PFSK-1 (cell line): ENCODE measurements around the gene LRRC4B.

Experiments
- REST ChIP-seq, 2 experiments: IDR thresholded peaks; 2 replicates each; pipeline versions ENCODE4 v1.6.1 to v1.8.0; 2011 to 2012; ENCODE audit warnings: low read depth in 2 of 2, low read length in 2 of 2, control low read depth in 1 of 2, inconsistent platforms in 1 of 2, mild to moderate bottlenecking in 1 of 2, moderate library complexity in 1 of 2; ENCODE audit not compliant: insufficient read depth in 1 of 2
- TAF1 ChIP-seq: IDR thresholded peaks from 2 replicates; pipeline ENCODE4 v1.6.1; 2012; ENCODE audit warnings: low read length, control low read depth, borderline replicate concordance; ENCODE audit not compliant: insufficient read depth

DNA sequence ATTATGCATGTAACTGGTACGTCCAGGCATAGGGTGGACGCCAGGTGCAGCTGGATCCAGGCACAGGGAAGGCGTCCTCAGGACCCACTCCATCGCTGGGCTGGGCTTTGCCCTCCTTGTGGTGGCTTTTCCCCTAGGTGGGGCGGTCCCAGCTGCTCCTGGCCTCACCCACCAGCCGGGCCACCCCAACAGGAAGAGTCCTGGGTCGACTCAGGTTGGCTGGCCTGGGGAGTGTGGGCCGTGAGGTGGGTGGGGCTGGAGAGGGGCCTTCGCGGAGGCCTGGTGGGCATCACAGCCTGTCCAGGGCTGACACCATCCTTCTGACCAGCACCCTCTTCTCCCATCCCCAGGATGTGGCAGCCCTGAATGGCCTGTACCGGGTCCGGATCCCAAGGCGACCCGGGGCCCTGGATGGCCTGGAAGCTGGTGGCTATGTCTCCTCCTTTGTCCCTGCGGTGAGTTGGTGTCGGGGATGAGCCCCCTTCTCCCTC is 88.4 kb downstream of the LRRC4B start:
- TF ChIP-seq REST (IDR thresholded peaks at IDR 0.05; ENCODE audit: insufficient read depth in 1 of 2, low read depth in 2 of 2, low read length in 2 of 2) (no peak), TAF1 (no peak)
